ENCODE measurements around the gene EDEM2.
"Not testable (repeated sequence)": the region's sequence is repeated elsewhere in the genome, so short reads cannot be mapped to it uniquely, and the experiment has no call there.

GRCh38 chr20:35147575-35148071, 487 bp upstream of the EDEM2 start:
- not testable (repeated sequence) for TF ChIP-seq POLR2A (IDR thresholded peaks at IDR 0.05; ENCODE audit: borderline replicate concordance, extremely low read depth, insufficient read depth, insufficient read length); CTCF (IDR thresholded peaks at IDR 0.05 in 2 of 3, conservative IDR thresholded peaks at IDR 0.05 in 1 of 3; ENCODE audit: borderline replicate concordance in 1 of 3, insufficient read depth in 1 of 3, low read depth in 2 of 3, low read length in 2 of 3); TCF7L2 (IDR thresholded peaks at IDR 0.05; ENCODE audit: borderline replicate concordance, extremely low read depth, insufficient read depth, insufficient read length); POLR2AphosphoS5 (IDR thresholded peaks at IDR 0.05; ENCODE audit: low read depth, low read length); ELF1 (IDR thresholded peaks at IDR 0.05; ENCODE audit: borderline replicate concordance, low read depth); EZH2phosphoT487 (IDR thresholded peaks at IDR 0.05; ENCODE audit: borderline replicate concordance); MAX (IDR thresholded peaks at IDR 0.05); CEBPB (IDR thresholded peaks at IDR 0.05; ENCODE audit: low read depth); EZH2 (IDR thresholded peaks at IDR 0.05); SIN3A (IDR thresholded peaks at IDR 0.05; ENCODE audit: low read depth); SP1 (IDR thresholded peaks at IDR 0.05; ENCODE audit: low read depth)

Data from HCT116 (cell line).